C4-2B (cell line): Measurements from ENCODE around the gene SETBP1.

Experiments used
- CTCF ChIP-seq: fragments of 450-650 bp; conservative IDR thresholded peaks from 2 replicates; pipeline ENCODE4 v1.5.1; 2017; ENCODE audit warnings: mild to moderate bottlenecking
- ZFX ChIP-seq: fragments of 450-650 bp; IDR thresholded peaks from 2 replicates; pipeline ENCODE4 v1.6.1; 2017

DNA sequence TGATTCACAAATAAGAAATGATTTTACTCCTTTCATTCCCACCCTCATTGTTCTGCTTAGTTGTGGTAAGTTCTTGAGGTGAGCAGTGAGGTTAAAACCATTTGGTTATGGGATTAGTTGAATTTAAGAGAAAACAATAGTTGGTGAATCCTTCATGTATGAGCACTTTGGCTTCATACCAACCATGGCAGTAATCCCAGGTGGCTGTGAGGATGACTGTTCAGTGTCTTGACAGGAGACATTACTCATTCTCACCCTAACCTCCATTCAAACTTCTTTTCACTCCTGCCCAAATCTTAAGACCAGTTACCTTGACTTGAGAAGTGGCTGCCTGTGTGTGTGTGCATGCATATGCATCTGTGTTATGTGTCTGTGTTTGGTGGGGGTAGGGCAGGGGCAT lies 143.1 kb downstream of the SETBP1 start:
- TF ChIP-seq CTCF, result no peak
- no peak for TF ChIP-seq ZFX
